Measurements from ENCODE around the gene FAF2. TPM values are rescaled to one million over a fixed set of nuclear protein-coding genes. Genes with fewer than 3 reads are reported as not detected.

FAF2 gene
- total RNA-seq, 1 experiment from 2014 or later = 32.9 TPM

- POLR2A ChIA-PET = no interaction called here
- Mint-ChIP-seq H3K27me3 (ENCODE audit: low read depth) (no peaks in the 10 kb centered on the region; the same call in 1 of the 2 replicates), H3K27ac (no peak overlapping the region), H3K4me1 (peaks cover 3% of the 10 kb centered on the region), H3K9me3 (no peaks in the 10 kb centered on the region), H3K4me3 (no peak overlapping the region), H3K36me3 (no peaks in the 10 kb centered on the region)
- DNase-seq (ENCODE audit: low spot score) (no peak), ATAC-seq (no peak)
- CTCF ChIA-PET = no interaction called here
- TF ChIP-seq PRDM15 (CRISPR knock-in tag; IDR thresholded peaks at IDR 0.05) (no peak), ZNF138 (CRISPR knock-in tag; conservative IDR thresholded peaks at IDR 0.05) (no peak), ZNF317 (CRISPR knock-in tag; IDR thresholded peaks at IDR 0.05; ENCODE audit: borderline replicate concordance, low read depth) (no peak), JUN (CRISPR knock-in tag; IDR thresholded peaks at IDR 0.05) (no peak), MLX (CRISPR knock-in tag; IDR thresholded peaks at IDR 0.05) (no peak), RORB (CRISPR knock-in tag; IDR thresholded peaks at IDR 0.05) (no peak), ELF4 (CRISPR knock-in tag; IDR thresholded peaks at IDR 0.05; ENCODE audit: low read depth) (no peak), FOXJ3 (CRISPR knock-in tag; IDR thresholded peaks at IDR 0.05; ENCODE audit: borderline replicate concordance) (no peak), ZNF121 (CRISPR knock-in tag; IDR thresholded peaks at IDR 0.05) (no peak), ETV6 (CRISPR knock-in tag; IDR thresholded peaks at IDR 0.05) (no peak), ZNF232 (CRISPR knock-in tag; IDR thresholded peaks at IDR 0.05) (no peak), ZBTB43 (CRISPR knock-in tag; IDR thresholded peaks at IDR 0.05) (no peak), GRHL2 (CRISPR knock-in tag; IDR thresholded peaks at IDR 0.05; ENCODE audit: insufficient replicate concordance, severe bottlenecking) (no peak)
- TF ChIP-seq, protein P1, sequence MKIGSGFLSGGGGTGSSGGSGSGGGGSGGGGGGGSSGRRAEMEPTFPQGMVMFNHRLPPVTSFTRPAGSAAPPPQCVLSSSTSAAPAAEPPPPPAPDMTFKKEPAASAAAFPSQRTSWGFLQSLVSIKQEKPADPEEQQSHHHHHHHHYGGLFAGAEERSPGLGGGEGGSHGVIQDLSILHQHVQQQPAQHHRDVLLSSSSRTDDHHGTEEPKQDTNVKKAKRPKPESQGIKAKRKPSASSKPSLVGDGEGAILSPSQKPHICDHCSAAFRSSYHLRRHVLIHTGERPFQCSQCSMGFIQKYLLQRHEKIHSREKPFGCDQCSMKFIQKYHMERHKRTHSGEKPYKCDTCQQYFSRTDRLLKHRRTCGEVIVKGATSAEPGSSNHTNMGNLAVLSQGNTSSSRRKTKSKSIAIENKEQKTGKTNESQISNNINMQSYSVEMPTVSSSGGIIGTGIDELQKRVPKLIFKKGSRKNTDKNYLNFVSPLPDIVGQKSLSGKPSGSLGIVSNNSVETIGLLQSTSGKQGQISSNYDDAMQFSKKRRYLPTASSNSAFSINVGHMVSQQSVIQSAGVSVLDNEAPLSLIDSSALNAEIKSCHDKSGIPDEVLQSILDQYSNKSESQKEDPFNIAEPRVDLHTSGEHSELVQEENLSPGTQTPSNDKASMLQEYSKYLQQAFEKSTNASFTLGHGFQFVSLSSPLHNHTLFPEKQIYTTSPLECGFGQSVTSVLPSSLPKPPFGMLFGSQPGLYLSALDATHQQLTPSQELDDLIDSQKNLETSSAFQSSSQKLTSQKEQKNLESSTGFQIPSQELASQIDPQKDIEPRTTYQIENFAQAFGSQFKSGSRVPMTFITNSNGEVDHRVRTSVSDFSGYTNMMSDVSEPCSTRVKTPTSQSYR (CRISPR knock-in tag; IDR thresholded peaks at IDR 0.05) = no peak
- TF ChIP-seq, protein P2, sequence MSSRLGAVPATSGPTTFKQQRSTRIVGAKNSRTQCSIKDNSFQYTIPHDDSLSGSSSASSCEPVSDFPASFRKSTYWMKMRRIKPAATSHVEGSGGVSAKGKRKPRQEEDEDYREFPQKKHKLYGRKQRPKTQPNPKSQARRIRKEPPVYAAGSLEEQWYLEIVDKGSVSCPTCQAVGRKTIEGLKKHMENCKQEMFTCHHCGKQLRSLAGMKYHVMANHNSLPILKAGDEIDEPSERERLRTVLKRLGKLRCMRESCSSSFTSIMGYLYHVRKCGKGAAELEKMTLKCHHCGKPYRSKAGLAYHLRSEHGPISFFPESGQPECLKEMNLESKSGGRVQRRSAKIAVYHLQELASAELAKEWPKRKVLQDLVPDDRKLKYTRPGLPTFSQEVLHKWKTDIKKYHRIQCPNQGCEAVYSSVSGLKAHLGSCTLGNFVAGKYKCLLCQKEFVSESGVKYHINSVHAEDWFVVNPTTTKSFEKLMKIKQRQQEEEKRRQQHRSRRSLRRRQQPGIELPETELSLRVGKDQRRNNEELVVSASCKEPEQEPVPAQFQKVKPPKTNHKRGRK (CRISPR knock-in tag; IDR thresholded peaks at IDR 0.05; ENCODE audit: borderline replicate concordance) = no peak
Measured at GRCh38 chr5:176401281-176402205, 46.6 kb upstream of the FAF2 start.
